IMR-90 (cell line): Measurements from ENCODE around the gene SLAMF1. TPM values are rescaled to one million over a fixed set of nuclear protein-coding genes. Genes with fewer than 3 reads are reported as not detected.

Experiments
- ATAC-seq: fragments of 200-7000 bp; cut with Tn5 transposase; 2 replicates; pipeline ENCODE4 v1.9.1; 2020; ENCODE audit warnings: low read depth, mild to moderate bottlenecking, moderate library complexity
- BruUV-seq: library from RNA; stranded (reverse); fragments of 400-500 nt; replicated peaks from 2 replicates; lab custom pipeline; 2021; lab: Mats Ljungman, UMichigan
- CTCF ChIA-PET: fragments of 300-600 bp; formaldehyde crosslinking; extraction: SDS; loops from one replicate; lab custom pipeline; 2021; ENCODE audit warnings: antibody characterized with exemption; lab: Yijun Ruan, JAX
- POLR2A ChIA-PET: fragments of 300-600 bp; sonication (Branson Sonifier 250); formaldehyde crosslinking; loops from one replicate; lab custom pipeline; 2022; ENCODE audit warnings: antibody characterized with exemption; ENCODE audit not compliant: unreplicated experiment; lab: Charles Lee
- DNase-seq: peaks from one replicate; pipeline ENCODE4 v3.0.0; 2013
- H2AFZ ChIP-seq: replicated peaks from 2 replicates; pipeline ENCODE3; 2013; ENCODE audit warnings: low read length, mild to moderate bottlenecking; ENCODE audit not compliant: poor library complexity
- H2AK5ac ChIP-seq: 2 replicates; pipeline ENCODE4 v1.6.1; 2013; ENCODE audit warnings: low read depth, low read length, inconsistent platforms
- H2AK9ac ChIP-seq: replicated peaks from 2 replicates; pipeline ENCODE3; 2013; ENCODE audit warnings: mild to moderate bottlenecking, low read depth, low read length, moderate library complexity; ENCODE audit not compliant: poor library complexity
- H2BK120ac ChIP-seq: 2 replicates; pipeline ENCODE4 v1.6.1; 2013; ENCODE audit warnings: low read depth, low read length, inconsistent platforms
- H2BK15ac ChIP-seq: 3 replicates; pipeline ENCODE4 v1.6.1; 2013; ENCODE audit warnings: low read depth, low read length, inconsistent platforms
- H2BK20ac ChIP-seq: 2 replicates; pipeline ENCODE4 v1.6.1; 2013; ENCODE audit warnings: low read depth, mild to moderate bottlenecking, inconsistent platforms, low read length, moderate library complexity
- H2BK5ac ChIP-seq: 2 replicates; pipeline ENCODE4 v1.6.1; 2013; ENCODE audit warnings: mild to moderate bottlenecking, low read depth, low read length, inconsistent platforms; ENCODE audit not compliant: poor library complexity, severe bottlenecking
- H3K14ac ChIP-seq: replicated peaks from 2 replicates; pipeline ENCODE4 v1.6.1; 2013; ENCODE audit warnings: low read depth, low read length, inconsistent platforms
- H3K18ac ChIP-seq: 2 replicates; pipeline ENCODE4 v1.6.1; 2013; ENCODE audit warnings: low read depth, low read length, control low read depth
- H3K23ac ChIP-seq: 2 replicates; pipeline ENCODE4 v1.6.1; 2013; ENCODE audit warnings: low read depth, low read length, inconsistent platforms
- H3K27ac ChIP-seq: 2 replicates; pipeline ENCODE4 v1.5.1; 2013; ENCODE audit warnings: mild to moderate bottlenecking, control low read depth, low read length; ENCODE audit not compliant: insufficient read depth
- H3K27me3 ChIP-seq: 2 replicates; pipeline ENCODE4 v1.6.1; 2013; ENCODE audit warnings: low read length; ENCODE audit not compliant: control insufficient read depth, insufficient read depth
- H3K36me3 ChIP-seq: 2 replicates; pipeline ENCODE4 v1.6.1; 2013; ENCODE audit warnings: low read length, mixed read lengths; ENCODE audit not compliant: control insufficient read depth, insufficient read depth
- H3K4ac ChIP-seq: 2 replicates; pipeline ENCODE4 v1.6.1; 2013; ENCODE audit warnings: low read depth, low read length, inconsistent platforms
- H3K4me1 ChIP-seq: 2 replicates; pipeline ENCODE4 v1.6.1; 2013; ENCODE audit warnings: low read length, mixed read lengths; ENCODE audit not compliant: control insufficient read depth, insufficient read depth
- H3K4me2 ChIP-seq: 2 replicates; pipeline ENCODE4 v1.6.1; 2013; ENCODE audit warnings: low read depth, mild to moderate bottlenecking, control low read depth, low read length, moderate library complexity
- H3K4me3 ChIP-seq: 2 replicates; pipeline ENCODE4 v1.5.1; 2013; ENCODE audit warnings: low read depth, mild to moderate bottlenecking, control low read depth, low read length, moderate library complexity; ENCODE audit not compliant: insufficient read depth
- H3K56ac ChIP-seq: 2 replicates; pipeline ENCODE4 v1.6.1; 2013; ENCODE audit warnings: low read length, inconsistent platforms; ENCODE audit not compliant: insufficient read depth; ENCODE audit errors: extremely low read depth
- H3K79me1 ChIP-seq, 2 experiments: 2 replicates each; pipeline ENCODE4 v1.6.1; 2013; ENCODE audit warnings: low read length in 2 of 2, inconsistent platforms in 1 of 2, low read depth in 1 of 2
- H3K9ac ChIP-seq: 2 replicates; pipeline ENCODE4 v1.6.1; 2013; ENCODE audit warnings: low read depth, low read length, control low read depth
- H3K9me1 ChIP-seq: 2 replicates; pipeline ENCODE4 v1.6.1; 2013; ENCODE audit warnings: low read length, inconsistent platforms; ENCODE audit not compliant: insufficient read depth
- H3K9me3 ChIP-seq: 2 replicates; pipeline ENCODE4 v1.6.1; 2013; ENCODE audit warnings: low read length; ENCODE audit not compliant: control insufficient read depth, insufficient read depth
- H4K20me1 ChIP-seq: 2 replicates; pipeline ENCODE4 v1.6.1; 2013; ENCODE audit warnings: low read length, inconsistent platforms; ENCODE audit not compliant: insufficient read depth
- H4K5ac ChIP-seq: 2 replicates; pipeline ENCODE4 v1.6.1; 2013; ENCODE audit warnings: mild to moderate bottlenecking, low read depth, low read length, control low read depth
- H4K8ac ChIP-seq, 2 experiments: 2 replicates each; pipeline ENCODE4 v1.6.1; 2013; ENCODE audit warnings: low read depth in 2 of 2, low read length in 2 of 2, control low read depth in 1 of 2, inconsistent platforms in 1 of 2
- H4K91ac ChIP-seq: 2 replicates; pipeline ENCODE4 v1.6.1; 2013; ENCODE audit warnings: low read depth, low read length, inconsistent platforms; ENCODE audit not compliant: insufficient read depth
- BHLHE40 ChIP-seq: fragments of 150-350 bp; IDR thresholded peaks from 2 replicates; pipeline ENCODE4 v1.6.1; 2016; ENCODE audit warnings: mild to moderate bottlenecking, low read depth, low read length
- CEBPB ChIP-seq: IDR thresholded peaks from 2 replicates; pipeline ENCODE4 v1.6.1; 2012; ENCODE audit warnings: low read depth, low read length, improper control_type of control experiment
- FOS ChIP-seq: fragments of 150-350 bp; IDR thresholded peaks from 2 replicates; pipeline ENCODE4 v1.6.1; 2016; ENCODE audit warnings: low read depth, low read length
- MAFK ChIP-seq: IDR thresholded peaks from 2 replicates; pipeline ENCODE4 v1.6.1; 2012; ENCODE audit warnings: low read depth, low read length, improper control_type of control experiment
- MAZ ChIP-seq: IDR thresholded peaks from 2 replicates; pipeline ENCODE4 v1.6.1; 2012; ENCODE audit warnings: low read depth, mild to moderate bottlenecking, low read length, improper control_type of control experiment, moderate library complexity, borderline replicate concordance
- MXI1 ChIP-seq: IDR thresholded peaks from 2 replicates; pipeline ENCODE4 v1.6.1; 2012; ENCODE audit warnings: low read depth, mild to moderate bottlenecking, low read length, moderate library complexity, borderline replicate concordance
- POLR2A ChIP-seq: IDR thresholded peaks from 2 replicates; pipeline ENCODE4 v1.6.1; 2012; ENCODE audit warnings: mild to moderate bottlenecking, low read depth, low read length
- RAD21 ChIP-seq: IDR thresholded peaks from 2 replicates; pipeline ENCODE4 v1.6.1; 2012; ENCODE audit warnings: low read length, improper control_type of control experiment
- SMC3 ChIP-seq: fragments of 150-350 bp; IDR thresholded peaks from 2 replicates; pipeline ENCODE4 v1.6.1; 2016; ENCODE audit warnings: low read depth, mild to moderate bottlenecking, antibody characterized with exemption, low read length, moderate library complexity
- WGBS, 2 experiments: methylation state at CpG; one replicate each; pipeline versions ENCODE4 v1.1.5 to v1.1.7; 2013; ENCODE audit warnings: missing lambda C conversion rate in 2 of 2; ENCODE audit not compliant: insufficient read length in 1 of 2; ENCODE audit errors: extremely low coverage in 2 of 2; 5-methylcytosine and 5-hydroxymethylcytosine counted together
- dilution Hi-C: fragments of 300-500 bp; cut with HindIII; formaldehyde crosslinking; loops from one replicate; pipeline ENCODE4 v1.14.3; 2018; ENCODE audit warnings: low sequenced_read_pairs; ENCODE audit not compliant: unreplicated experiment
- in situ Hi-C: fragments of 300-500 bp; cut with MboI; formaldehyde crosslinking; loops from 3 replicates; pipeline ENCODE4 v1.14.3; 2019; ENCODE audit warnings: low sequenced_read_pairs, inconsistent platforms, mixed read lengths
- intact Hi-C: fragments of 100-400 bp; cut with micrococcal nuclease; formaldehyde crosslinking; loops from 2 replicates; pipeline ENCODE4 v1.10.0; 2022
- polyA plus RNA-seq, 3 experiments: library from polyadenylated mRNA; depleted of rRNA; stranded (reverse); fragments of >200 nt; gene quantifications; 2 replicates each; pipeline ENCODE4 v1.2.3, GENCODE V29; 2012; ENCODE audit warnings: low replicate concordance in 1 of 3
- total RNA-seq: library from RNA; depleted of rRNA; stranded (reverse); fragments of >200 nt; gene quantifications from 2 replicates; pipeline ENCODE4 v1.2.3, GENCODE V29; 2012
- TF ChIP-seq, protein P1 (sequence below): fragments of 150-350 bp; IDR thresholded peaks from 2 replicates; pipeline ENCODE4 v1.6.1; 2017; ENCODE audit warnings: mild to moderate bottlenecking, antibody characterized with exemption, low read length, low read depth
- TF ChIP-seq, protein P2 (sequence below): conservative IDR thresholded peaks from 2 replicates; pipeline ENCODE4 v1.5.1; 2012; ENCODE audit warnings: mild to moderate bottlenecking, low read depth, low read length, improper control_type of control experiment
- TF ChIP-seq, protein P3 (sequence below): fragments of 150-350 bp; IDR thresholded peaks from 2 replicates; pipeline ENCODE4 v1.6.1; 2016; ENCODE audit warnings: low read depth, mild to moderate bottlenecking, low read length, moderate library complexity, borderline replicate concordance

Gene SLAMF1
- total and polyA plus RNA-seq, 2 of the 4 experiments (the other 2 are of a cell fraction), result not detected

DNA sequence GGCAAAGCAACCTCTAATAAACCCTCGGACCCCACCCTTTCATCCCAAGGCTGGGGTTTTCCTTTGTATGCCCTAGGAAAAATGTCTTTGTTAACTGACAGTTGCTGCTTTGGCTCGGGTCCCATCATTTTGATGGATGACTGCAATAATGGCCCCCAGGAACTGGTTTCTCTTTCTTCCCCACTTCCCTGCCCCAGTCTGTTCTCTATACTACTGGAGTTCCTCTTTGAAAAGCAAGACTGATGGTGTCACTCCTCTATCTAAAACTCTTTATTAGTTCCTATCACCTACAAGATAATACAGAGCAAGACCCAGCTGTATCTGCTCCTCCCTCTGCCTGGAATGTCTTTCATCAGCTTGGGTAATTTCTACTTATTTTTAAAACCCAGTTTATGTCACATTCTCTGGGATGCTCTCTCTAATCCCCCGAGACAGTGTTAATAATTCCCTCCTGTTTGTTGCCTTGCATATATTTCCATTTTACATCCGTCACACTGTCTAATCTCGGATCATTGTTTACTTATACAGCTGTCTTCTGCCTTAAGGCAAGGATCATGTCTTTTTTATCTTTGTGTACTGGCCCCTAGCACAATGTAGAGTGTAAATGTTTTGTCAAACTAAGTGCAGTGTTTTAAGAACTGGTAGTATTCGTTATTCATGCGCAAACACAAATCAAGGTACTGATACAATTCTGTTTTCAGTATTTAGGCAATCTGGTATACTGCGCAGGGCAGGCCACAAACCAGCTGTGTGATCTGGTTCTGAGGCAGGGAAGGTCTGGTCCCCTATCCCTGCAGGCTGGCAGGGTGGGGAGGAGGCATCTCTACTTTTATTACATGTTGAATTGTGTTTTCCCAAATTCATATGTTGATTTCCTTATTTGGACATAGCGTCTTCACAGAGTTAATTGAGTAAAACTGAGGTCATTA is 16.1 kb downstream of the SLAMF1 start:
- no peak overlapping the region for H4K91ac ChIP-seq
- H3K4me2 ChIP-seq, result no peak overlapping the region
- H2BK20ac ChIP-seq, result no peak overlapping the region
- no peak overlapping the region for H2BK120ac ChIP-seq
- no peak overlapping the region for H3K18ac ChIP-seq
- dilution Hi-C loops (no loop called here), intact Hi-C loops (no loop called here), in situ Hi-C loops (no loop called here)
- no peaks in the 10 kb centered on the region for H3K79me1 ChIP-seq
- H3K9me3 ChIP-seq, result no peaks in the 10 kb centered on the region
- H2BK15ac ChIP-seq, result no peak overlapping the region
- H3K23ac ChIP-seq, result no peak overlapping the region
- H4K5ac ChIP-seq, result no peak overlapping the region
- H2AK9ac ChIP-seq, result no peak overlapping the region
- no peaks in the 10 kb centered on the region for H3K9me1 ChIP-seq
- DNase-seq (no peak), ATAC-seq (no peak)
- no peak overlapping the region for H3K27ac ChIP-seq
- TF ChIP-seq, protein P1, sequence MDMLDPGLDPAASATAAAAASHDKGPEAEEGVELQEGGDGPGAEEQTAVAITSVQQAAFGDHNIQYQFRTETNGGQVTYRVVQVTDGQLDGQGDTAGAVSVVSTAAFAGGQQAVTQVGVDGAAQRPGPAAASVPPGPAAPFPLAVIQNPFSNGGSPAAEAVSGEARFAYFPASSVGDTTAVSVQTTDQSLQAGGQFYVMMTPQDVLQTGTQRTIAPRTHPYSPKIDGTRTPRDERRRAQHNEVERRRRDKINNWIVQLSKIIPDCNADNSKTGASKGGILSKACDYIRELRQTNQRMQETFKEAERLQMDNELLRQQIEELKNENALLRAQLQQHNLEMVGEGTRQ, result no peak
- TF ChIP-seq SMC3, result no peak
- TF ChIP-seq FOS, result no peak
- TF ChIP-seq MXI1, result no peak
- TF ChIP-seq BHLHE40, result no peak
- no peak for TF ChIP-seq MAFK
- TF ChIP-seq MAZ, result no peak
- TF ChIP-seq, protein P2, sequence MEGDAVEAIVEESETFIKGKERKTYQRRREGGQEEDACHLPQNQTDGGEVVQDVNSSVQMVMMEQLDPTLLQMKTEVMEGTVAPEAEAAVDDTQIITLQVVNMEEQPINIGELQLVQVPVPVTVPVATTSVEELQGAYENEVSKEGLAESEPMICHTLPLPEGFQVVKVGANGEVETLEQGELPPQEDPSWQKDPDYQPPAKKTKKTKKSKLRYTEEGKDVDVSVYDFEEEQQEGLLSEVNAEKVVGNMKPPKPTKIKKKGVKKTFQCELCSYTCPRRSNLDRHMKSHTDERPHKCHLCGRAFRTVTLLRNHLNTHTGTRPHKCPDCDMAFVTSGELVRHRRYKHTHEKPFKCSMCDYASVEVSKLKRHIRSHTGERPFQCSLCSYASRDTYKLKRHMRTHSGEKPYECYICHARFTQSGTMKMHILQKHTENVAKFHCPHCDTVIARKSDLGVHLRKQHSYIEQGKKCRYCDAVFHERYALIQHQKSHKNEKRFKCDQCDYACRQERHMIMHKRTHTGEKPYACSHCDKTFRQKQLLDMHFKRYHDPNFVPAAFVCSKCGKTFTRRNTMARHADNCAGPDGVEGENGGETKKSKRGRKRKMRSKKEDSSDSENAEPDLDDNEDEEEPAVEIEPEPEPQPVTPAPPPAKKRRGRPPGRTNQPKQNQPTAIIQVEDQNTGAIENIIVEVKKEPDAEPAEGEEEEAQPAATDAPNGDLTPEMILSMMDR, result no peak
- TF ChIP-seq RAD21, result no peak
- TF ChIP-seq CEBPB, result no peak
- TF ChIP-seq POLR2A, result no peak
- TF ChIP-seq, protein P3, sequence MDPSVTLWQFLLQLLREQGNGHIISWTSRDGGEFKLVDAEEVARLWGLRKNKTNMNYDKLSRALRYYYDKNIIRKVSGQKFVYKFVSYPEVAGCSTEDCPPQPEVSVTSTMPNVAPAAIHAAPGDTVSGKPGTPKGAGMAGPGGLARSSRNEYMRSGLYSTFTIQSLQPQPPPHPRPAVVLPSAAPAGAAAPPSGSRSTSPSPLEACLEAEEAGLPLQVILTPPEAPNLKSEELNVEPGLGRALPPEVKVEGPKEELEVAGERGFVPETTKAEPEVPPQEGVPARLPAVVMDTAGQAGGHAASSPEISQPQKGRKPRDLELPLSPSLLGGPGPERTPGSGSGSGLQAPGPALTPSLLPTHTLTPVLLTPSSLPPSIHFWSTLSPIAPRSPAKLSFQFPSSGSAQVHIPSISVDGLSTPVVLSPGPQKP, result no peak
- H4K8ac ChIP-seq, result no peak overlapping the region
- H3K4ac ChIP-seq, result no peak overlapping the region
- POLR2A ChIA-PET, result no interaction called here
- BruUV-seq, result no TSS peak
- no peaks in the 10 kb centered on the region for H3K4me1 ChIP-seq
- WGBS, 2 experiments, result 0% methylated on average over 1 of the region's 9 CpGs; no CpG with 5 or more reads in 1 of the 2 experiments
- H2AFZ ChIP-seq, result no peak overlapping the region
- H3K27me3 ChIP-seq, result no peaks in the 10 kb centered on the region
- no peak overlapping the region for H2AK5ac ChIP-seq
- H3K4me3 ChIP-seq, result no peak overlapping the region
- no peak overlapping the region for H2BK5ac ChIP-seq
- no peak overlapping the region for H3K14ac ChIP-seq
- no peaks in the 10 kb centered on the region for H4K20me1 ChIP-seq
- CTCF ChIA-PET, result no interaction called here
- no peak overlapping the region for H3K9ac ChIP-seq
- no peak overlapping the region for H3K56ac ChIP-seq
- no peaks in the 10 kb centered on the region for H3K36me3 ChIP-seq
